GM21515 (cell line): ENCODE results near the gene CFAP299.

Source experiments
- ATAC-seq: cut with Tn5 transposase; IDR thresholded peaks from one replicate; pipeline ENCODE4 v1.9.1; 2021; ENCODE audit not compliant: unreplicated experiment

CFAP299 gene

DNA sequence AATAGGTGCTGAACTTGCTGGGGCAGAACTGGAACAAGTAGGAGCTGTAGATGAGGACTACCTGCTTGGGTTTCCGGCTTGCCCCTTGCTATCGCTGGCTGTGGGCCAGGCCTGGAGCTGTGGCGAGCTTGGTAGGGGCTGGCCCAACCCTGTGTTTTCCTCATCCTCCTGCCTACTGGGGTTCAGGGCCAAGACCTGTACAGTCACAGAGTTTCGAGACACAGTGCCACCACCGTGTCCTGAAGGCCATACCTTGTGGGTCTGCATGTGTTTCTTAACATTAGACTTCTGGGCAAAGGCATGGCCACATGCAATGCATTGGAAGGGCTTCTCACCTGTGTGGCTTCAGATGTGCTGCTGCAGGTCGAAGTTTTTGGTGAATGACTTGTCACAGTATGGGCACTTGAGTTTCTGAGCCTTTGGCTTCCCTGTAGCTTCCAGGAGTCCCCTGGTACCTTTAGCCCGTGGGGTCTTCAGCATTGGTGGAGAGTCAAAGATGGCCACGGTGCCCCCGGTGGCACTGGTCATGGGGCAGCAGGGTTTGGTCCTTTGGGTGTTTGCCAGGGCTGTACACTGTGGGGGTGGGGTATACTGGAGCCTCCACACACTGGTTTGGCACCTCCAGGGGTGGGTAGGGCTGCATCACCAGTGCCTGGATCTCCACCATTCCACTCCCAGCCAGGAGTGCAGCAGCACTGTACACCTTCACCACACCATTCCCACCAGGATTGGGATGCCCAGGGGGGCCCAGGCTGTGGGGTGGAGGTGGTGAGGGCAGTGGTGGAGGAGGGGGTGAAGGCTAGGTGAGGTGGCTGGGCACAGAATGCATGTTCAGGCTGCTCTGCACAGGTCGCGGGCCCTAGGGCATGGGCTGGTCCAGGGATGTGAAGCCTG lies 52.1 kb downstream of the CFAP299 start:
- no peak for ATAC-seq

DNA sequence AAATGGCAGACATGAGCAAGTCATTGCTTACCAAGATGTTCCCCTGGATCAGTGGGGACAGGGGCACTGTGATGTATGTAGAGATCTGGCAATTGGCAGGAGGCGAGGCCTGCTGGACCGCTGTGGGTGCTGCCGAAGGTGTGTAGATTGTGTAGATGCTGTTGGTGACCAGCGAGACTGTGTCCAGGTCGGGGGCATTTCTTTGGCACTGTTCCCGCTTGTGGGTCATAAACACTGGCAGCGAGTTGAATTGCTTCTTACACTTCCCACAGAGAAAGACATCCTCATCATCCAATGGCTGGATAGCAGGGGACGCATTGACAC lies 52.7 kb downstream of the CFAP299 start:
- ATAC-seq = no peak

DNA sequence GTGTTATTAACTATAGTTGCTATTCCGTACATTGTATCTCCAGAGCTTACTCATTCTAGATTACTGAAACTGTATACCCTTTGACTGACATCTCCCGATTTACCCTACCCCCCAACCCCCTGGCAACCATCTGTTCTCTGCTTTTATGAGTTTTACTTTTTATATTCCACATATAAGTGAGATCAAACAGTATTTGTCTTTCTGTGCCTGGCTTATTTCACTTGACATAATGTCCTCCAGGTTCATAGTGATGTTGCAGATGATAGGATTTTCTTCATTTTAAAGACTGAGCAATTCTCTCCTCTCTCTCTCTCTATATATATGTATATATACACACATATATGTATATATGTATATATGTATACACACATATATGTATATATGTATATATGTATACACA lies 54.6 kb downstream of the CFAP299 start:
- ATAC-seq = no peak

DNA sequence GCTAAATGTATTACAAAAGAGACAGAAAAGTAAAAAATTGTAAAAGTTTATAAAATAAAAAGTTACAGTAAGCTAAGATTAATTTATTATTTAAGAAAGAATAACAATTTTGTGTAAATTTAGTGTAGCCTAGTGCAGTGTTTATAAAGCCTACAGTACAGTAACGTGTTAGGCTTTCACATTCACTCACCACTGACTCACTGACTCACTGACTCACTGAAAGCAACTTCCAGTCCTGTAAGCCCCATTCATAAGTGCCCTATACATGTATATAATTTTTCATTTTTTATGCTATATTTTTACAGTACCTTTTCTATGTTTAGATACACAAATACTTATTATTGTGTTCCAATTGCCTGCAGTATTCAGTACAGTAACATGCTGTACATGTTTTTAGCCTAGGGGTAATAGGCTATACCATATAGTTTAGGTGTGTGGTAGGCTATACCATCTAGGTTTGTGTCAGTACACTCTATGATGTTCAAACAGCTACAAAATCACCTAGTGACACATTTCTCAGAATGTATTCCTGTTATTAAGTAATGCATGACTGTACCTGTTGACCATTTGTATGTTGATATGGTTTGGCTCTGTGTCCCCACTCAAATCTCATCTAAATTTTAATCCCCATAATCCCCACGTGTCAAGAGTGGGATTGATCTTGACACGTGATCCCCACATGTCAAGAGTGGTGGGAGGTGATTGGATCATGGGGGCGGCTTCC lies 57.9 kb downstream of the CFAP299 start:
- ATAC-seq = no peak

DNA sequence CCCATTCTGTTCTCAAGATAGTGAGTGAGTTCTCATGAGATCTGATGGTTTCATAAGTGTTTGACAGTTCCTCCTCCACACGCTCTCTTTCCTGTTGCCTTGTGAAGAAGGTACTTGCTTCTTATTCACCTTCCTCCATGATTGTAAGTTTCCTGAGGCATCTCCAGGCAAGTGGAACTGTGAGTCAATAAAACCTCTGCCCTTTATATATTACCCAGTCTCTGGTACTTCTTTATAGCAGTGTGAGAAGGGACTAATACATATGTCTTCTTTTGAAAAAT lies 58.4 kb downstream of the CFAP299 start:
- ATAC-seq = no peak

DNA sequence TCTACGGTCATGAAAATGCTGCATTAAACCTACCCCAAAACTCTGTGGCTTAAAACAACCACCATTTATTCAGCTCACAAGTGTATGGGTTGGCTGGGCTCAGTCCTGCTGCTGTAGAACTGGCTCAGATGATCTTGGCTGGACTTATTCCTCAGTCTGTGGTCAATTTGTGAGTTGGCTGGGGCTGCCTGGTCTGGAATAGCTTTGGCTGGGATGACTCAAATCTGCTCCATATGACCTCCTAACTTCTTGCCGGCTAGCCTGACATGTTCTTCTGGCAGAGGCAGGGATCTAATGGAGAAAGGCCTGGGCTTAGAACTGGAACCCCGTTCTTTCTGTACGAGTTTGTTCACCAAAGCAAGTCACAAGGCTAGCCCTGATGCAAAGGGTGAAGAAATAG lies 71.7 kb downstream of the CFAP299 start:
- no peak for ATAC-seq

DNA sequence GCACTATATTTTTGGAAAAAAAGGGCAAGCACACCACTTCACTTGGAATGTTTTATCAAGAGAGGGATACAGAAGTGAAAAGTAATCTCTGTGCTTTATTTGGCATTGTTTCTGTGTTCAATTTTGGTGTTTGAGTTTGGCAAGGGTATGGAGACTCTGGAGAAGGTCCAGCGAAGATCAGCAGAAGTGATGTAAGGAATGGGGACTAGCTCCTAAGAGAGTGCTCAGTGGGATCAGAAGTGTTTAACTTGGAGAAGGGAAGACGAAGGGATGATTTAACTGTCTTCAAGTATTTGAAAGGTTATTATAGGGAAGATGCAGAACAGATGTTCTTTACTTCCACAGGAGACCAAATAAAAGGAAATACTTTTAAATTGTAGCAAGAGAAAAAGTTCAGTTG lies 74.3 kb downstream of the CFAP299 start:
- no peak for ATAC-seq

DNA sequence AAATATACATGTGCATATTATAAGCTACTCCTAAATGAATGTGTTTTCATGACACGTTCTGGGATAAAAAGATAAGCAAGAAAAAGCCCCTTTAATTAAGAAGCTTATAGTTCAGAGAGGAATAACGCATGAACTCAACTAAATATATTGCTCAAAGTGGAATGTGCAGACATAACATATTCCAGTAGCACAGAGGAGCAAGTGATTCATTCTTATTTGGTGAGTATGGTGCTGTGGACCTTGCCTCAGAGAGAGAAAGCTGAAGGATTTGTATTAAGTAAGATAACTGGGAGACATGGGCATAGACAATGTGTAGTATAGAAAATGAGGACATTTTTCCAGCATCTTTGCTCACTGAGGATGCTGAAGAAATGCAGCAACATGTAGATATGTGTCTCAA lies 76.8 kb downstream of the CFAP299 start:
- no peak for ATAC-seq

DNA sequence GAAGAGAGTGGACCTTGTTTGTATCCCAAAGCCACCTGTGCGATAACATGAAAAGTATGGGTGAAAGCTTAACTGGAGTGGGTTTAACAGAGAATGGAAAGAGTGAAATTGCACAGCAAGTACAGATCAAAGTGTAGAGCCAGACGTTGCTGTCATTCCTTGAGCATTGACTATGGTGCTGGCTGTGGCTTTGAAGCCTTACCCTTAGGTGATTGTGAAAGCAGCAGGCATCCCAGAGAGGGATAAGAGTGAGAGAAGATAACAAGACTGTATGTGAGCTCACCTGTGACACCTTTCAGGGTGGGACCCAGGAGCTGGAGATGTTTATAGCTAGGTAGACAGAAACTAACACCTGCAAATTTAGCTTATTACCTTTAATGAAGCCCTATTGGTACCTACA lies 77.6 kb downstream of the CFAP299 start:
- no peak for ATAC-seq

DNA sequence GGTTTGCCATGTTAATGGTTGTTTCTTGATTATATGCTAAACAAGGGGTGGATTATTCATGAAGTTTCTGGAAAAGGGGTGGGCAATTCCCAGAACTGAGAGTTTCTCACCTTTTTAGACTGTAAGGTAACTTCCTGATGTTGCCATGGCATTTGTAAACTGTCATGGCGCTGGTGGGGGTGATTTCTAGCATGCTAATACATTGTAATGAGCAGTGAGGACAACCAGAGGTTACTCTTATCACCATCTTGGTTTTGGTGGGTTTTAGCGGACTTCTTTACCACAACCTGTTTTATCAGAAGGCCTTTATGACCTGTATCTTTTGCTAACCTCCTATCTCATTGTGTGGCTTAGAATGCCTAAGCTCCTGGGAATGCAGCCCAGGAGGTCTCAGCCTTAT lies 81.5 kb downstream of the CFAP299 start:
- ATAC-seq = no peak

DNA sequence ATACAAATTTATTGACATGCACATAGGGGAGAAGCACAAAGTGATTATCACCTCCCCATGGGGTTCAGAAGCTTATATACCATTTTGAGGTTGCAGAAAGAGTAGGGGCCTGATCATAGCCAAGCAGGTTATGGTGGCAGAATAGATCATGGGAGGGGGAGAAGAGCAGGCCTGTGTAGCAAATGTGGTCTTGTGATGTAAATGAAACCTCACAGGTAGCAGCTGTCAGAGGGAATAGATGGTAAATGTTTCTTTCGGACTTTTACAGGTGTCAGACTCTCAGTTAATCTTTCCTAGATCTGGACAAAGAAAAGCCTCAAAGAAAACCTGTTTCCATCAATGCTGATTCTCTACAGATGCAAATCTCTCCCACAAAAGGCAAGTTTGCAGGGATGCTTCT lies 84.4 kb downstream of the CFAP299 start:
- ATAC-seq = no peak

DNA sequence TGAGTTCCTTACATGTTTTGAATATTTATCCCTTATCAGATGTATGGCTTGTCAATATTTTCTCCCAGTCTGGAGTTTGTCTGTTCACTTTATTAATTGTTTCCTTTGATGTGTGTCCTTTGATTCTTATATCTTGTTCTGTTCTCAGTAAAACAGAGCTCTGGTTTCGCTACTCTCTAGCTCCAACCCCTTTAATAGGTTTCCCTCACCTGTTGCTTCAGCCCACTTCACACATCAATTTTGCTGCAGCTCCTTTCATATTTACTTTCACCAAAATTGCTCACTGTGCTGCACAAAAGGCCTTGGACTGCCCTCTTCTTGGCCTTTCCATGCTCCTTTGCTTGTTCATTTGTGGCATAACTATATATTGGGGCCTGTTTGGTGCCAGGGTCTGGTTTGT lies 85.1 kb downstream of the CFAP299 start:
- no peak for ATAC-seq

DNA sequence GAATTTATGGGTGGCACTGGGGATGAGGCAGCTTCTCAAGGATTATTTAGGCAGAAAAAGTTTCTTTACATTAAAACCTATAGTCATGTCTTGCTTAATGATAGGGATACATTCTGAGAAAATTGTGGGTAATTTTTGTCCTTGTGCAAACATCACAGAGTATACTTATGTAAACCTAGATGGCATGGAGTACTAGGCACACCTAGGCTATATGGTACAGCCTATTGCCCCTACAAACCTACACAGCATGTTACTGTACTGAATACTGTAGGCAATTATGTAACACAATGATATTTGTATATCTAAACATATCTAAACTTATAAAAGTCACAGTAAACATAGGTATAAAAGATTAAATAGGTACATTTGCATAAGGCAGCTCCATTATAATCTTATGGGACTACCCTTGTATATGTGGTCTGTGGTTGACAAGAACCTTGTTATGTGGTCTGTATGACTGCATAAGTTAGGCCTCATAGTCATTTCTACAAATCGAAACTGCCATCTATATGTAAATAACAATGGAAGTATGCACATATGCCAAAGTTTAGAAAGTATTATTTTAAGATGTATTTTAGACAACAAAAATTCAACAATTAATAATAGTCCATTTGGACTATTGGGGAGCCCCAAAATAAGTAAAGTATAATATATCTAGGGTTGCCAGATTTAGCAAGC lies 87.3 kb downstream of the CFAP299 start:
- ATAC-seq = peak; percentile 46

DNA sequence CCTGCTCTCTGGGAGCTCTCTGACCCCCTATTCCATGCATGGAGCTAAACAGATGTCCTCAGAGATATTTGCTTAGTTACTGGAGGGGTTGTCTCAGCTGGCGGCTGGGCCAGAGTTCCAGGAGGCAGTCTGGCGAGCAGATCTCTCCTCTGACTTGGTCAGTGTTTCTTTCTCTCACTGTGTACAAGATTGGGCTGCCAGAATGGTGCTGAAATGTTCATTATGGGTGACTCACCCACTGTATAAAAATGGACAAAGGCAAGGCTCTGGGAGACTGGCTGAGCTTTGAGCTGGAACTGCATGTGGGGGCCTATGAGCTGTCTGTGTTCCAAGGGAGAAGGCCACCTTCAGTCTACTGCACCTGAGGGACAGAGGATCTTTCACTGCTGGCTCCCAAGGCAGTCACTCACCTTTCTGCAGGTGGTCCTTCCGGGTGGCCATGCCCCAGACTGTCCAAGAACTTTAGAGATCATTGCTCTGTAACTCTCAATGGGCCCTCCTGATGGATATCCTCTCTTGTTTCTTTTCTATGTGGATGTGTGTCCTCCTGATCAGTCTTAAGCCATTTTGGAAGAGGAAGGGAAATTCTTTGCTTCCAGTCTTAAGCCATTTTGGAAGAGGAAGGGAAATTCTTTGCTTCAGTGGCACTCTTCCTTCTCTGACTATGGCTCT lies 88.2 kb downstream of the CFAP299 start:
- ATAC-seq = no peak

DNA sequence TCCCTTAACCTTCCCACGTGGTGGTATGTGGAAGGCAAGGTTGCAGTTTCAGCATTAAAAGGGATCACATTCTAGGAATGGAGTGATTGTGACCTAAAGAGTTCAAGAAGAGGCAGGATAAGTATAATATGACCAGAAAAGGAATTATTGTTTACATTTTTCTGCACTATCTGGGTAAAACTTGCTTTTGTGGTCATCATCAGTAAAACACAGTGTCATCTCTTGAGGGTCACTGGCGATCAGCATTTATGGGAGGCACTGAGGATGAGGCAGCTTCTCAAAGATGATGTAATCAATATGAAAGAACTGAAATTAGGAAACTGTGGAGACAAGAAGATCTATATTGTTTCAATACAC lies 88.7 kb downstream of the CFAP299 start:
- no peak for ATAC-seq

DNA sequence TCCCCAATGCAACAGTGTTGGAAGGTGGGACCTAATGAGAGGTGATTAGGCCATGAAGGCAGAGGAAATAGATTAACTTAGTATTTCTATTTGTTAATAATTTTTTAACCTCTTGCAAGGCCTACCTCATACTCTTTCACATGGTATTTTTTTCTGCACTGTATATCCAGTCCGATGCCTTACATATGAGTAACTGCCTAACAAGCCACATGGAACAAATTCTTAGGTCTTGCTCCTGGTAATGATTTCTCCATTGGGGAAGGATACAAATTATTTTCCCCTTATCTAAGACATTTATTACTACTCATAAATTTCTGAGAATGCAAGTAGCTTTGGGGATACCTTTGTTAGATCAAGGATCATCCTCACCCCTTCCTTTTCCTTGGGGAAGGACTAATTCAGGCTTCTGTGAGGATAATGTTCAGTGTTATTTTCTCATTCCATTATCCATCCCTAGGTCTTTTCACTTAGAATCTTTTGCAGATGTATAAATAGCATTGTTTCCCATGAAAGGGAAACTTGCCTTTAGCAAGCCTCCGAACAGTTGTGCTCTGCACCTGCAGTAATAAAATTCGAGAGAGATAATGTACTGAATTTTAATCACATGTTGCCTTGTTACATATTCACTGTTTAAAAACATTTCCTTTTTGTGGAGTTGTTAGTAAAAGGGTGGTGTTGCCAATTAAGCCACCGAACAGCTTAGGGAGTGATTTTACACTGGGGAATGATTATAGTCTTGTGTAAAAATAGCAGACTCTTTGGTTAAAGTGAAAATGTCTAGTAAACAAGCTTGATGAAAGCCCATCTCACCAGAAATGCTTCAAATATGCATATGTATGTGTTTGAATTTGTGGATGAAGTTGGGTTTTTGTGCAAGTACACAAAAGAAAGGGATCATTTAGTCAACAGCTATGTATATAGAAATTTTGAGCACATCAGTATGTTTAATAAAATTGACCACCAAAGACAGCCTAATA lies 89.9 kb downstream of the CFAP299 start:
- no peak for ATAC-seq

DNA sequence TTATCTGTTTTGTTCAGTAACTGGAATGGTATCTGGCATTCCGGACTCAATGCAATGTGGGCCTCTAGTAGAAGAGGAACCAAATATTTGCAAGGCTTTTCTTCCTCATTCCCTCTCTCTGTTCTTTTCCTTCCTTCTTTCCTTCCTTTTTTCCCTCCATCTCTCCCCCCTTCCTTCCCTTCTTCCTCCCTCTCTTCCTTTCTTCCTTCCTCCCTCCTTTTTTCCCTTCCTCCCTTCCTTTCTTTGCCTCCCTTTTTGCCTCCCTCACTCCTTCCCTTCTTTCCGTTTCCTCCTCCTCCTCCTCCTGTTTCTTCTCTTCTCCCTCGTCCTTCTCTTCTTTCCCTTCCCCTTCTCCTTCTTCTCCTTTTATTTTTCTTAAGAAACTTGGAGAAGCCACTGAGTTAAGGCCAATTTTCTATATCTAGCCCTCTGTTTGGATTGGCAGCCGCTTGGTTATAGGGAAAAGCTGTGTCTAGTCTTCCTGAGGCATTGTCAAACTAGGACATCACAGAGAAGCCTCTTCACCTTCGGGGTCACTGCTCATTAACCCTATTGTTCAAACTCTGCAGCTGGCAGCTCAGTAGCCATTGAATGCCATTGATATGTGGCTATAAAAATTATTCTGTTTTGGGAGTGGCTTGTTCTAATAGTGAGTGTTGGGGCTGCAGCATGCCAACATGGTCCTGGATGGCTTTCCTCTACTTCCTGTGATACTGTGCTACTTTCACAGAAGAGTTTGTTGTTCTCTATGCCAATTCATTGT lies 95.9 kb downstream of the CFAP299 start:
- ATAC-seq = no peak

DNA sequence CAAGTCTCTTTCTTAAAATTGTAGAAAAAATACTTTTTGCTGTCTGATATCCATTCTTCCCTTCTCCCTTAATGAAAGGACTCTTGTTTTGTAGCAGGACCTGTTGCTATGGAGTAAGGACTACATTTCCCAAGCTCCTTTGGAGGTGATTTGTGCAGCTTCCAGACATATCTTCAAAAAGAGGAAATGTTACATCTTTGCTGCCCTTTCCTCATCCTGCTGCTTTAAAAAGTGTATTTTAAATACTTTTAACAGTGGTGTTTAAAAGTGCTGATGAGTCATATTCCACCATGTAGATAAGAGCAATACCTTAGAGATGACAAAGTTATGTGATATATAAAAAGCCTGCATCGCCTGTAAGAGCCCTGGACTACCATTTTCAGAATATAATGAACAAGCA lies 98.7 kb downstream of the CFAP299 start:
- ATAC-seq = no peak

DNA sequence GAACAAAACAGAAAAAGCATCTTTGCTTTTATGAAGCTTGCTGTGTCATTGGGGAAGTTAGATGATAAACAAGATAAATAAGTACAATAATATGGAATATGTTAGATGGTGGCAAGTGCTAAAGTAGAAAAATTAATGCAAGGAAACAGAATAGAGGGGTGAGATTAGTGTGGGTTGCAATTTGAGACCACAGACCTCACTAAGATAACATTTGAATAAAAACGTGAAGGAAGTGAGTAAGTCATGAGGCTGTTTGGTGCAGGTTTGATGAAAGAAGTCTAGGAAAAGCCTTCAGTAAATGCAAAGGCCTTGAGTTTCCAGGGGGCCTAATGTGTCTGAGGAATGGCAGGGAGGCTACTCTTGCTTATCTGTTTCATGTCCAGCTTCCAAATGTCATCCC lies 102.5 kb downstream of the CFAP299 start:
- no peak for ATAC-seq
